HG03159 (cell line): ENCODE data around the gene RAD51B.

Source experiments
- ATAC-seq: cut with Tn5 transposase; IDR thresholded peaks from one replicate; pipeline ENCODE4 v1.9.1; 2021; ENCODE audit warnings: mild to moderate bottlenecking, moderate library complexity; ENCODE audit not compliant: unreplicated experiment

Gene RAD51B

GRCh38 chr14:68446243-68447040, 626.9 kb downstream of the RAD51B start:
- ATAC-seq = no peak

- ATAC-seq = no peak
Observed at GRCh38 chr14:68447581-68448251, 628.1 kb downstream of the RAD51B start.

- ATAC-seq = no peak
Observed at GRCh38 chr14:68448252-68448902, 628.8 kb downstream of the RAD51B start.

GRCh38 chr14:68449561-68450181, 630.1 kb downstream of the RAD51B start:
- ATAC-seq = no peak

GRCh38 chr14:68450391-68451120, 631.0 kb downstream of the RAD51B start:
- no peak for ATAC-seq

GRCh38 chr14:68451696-68452373, 632.3 kb downstream of the RAD51B start:
- ATAC-seq = no peak

GRCh38 chr14:68458253-68458652, 638.7 kb downstream of the RAD51B start:
- no peak for ATAC-seq

- ATAC-seq = no peak
Observed at GRCh38 chr14:68458840-68459469, 639.4 kb downstream of the RAD51B start.

GRCh38 chr14:68459480-68460136, 640.0 kb downstream of the RAD51B start:
- ATAC-seq = no peak

GRCh38 chr14:68460541-68460940, 641.0 kb downstream of the RAD51B start:
- no peak for ATAC-seq

- no peak for ATAC-seq
Observed at GRCh38 chr14:68461086-68461485, 641.5 kb downstream of the RAD51B start.

- no peak for ATAC-seq
Observed at GRCh38 chr14:68462683-68463082, 643.1 kb downstream of the RAD51B start.

- no peak for ATAC-seq
Observed at GRCh38 chr14:68463299-68463698, 643.7 kb downstream of the RAD51B start.

- no peak for ATAC-seq
Observed at GRCh38 chr14:68463705-68464374, 644.3 kb downstream of the RAD51B start.

- no peak for ATAC-seq
Observed at GRCh38 chr14:68464711-68465110, 645.1 kb downstream of the RAD51B start.

- ATAC-seq = no peak
Observed at GRCh38 chr14:68466491-68466977, 647.0 kb downstream of the RAD51B start.

GRCh38 chr14:68467425-68467824, 647.8 kb downstream of the RAD51B start:
- no peak for ATAC-seq

- ATAC-seq = no peak
Observed at GRCh38 chr14:68468437-68469207, 649.0 kb downstream of the RAD51B start.
